NAMALWA (cell line): ENCODE results near the gene SPEF2.

ENCODE experiments used
- DNase-seq: peaks from one replicate; pipeline ENCODE4 v3.0.0-alpha.2; 2015; ENCODE audit warnings: low spot score

The SPEF2 gene

GRCh38 chr5:35778259-35778769 lies 160.7 kb downstream of the SPEF2 start:
- no peak for DNase-seq

- no peak for DNase-seq
Observed at GRCh38 chr5:35780236-35780635, 162.6 kb downstream of the SPEF2 start.

GRCh38 chr5:35781181-35781790 lies 163.6 kb downstream of the SPEF2 start:
- no peak for DNase-seq

GRCh38 chr5:35783551-35783950 lies 165.9 kb downstream of the SPEF2 start:
- DNase-seq, result no peak

- DNase-seq, result no peak
Observed at GRCh38 chr5:35785601-35786085, 168.0 kb downstream of the SPEF2 start.

- DNase-seq, result no peak
Observed at GRCh38 chr5:35788724-35789123, 171.1 kb downstream of the SPEF2 start.

GRCh38 chr5:35789732-35790456 lies 172.2 kb downstream of the SPEF2 start:
- no peak for DNase-seq

- DNase-seq, result no peak
Observed at GRCh38 chr5:35790457-35790822, 172.8 kb downstream of the SPEF2 start.

- no peak for DNase-seq
Observed at GRCh38 chr5:35794328-35794619, 176.6 kb downstream of the SPEF2 start.

GRCh38 chr5:35794684-35795375 lies 177.2 kb downstream of the SPEF2 start:
- DNase-seq, result no peak

- DNase-seq, result no peak
Observed at GRCh38 chr5:35799181-35799580, 181.5 kb downstream of the SPEF2 start.

GRCh38 chr5:35799753-35800152 lies 182.1 kb downstream of the SPEF2 start:
- no peak for DNase-seq

GRCh38 chr5:35803191-35803651 lies 185.6 kb downstream of the SPEF2 start:
- no peak for DNase-seq

- DNase-seq, result no peak
Observed at GRCh38 chr5:35804201-35804653, 186.6 kb downstream of the SPEF2 start.

GRCh38 chr5:35804841-35805240 lies 187.2 kb downstream of the SPEF2 start:
- no peak for DNase-seq

GRCh38 chr5:35810601-35811000 lies 192.9 kb downstream of the SPEF2 start:
- DNase-seq, result no peak

- no peak for DNase-seq
Observed at GRCh38 chr5:35811108-35811741, 193.6 kb downstream of the SPEF2 start.

- no peak for DNase-seq
Observed at GRCh38 chr5:35813521-35813920, 195.9 kb downstream of the SPEF2 start.

GRCh38 chr5:35815089-35815936 lies 197.7 kb downstream of the SPEF2 start:
- peak; percentile 28 for DNase-seq

GRCh38 chr5:35816881-35817521 lies 199.3 kb downstream of the SPEF2 start:
- no peak for DNase-seq

GRCh38 chr5:35819026-35819425 lies 201.4 kb downstream of the SPEF2 start:
- DNase-seq, result no peak
